Measurements from ENCODE around the gene TAF10.

GRCh38 chr11:6568191-6568918 is 43.7 kb downstream of the TAF10 start:
- no peak for TF ChIP-seq CTCF (IDR thresholded peaks at IDR 0.05)
- no peak for TF ChIP-seq POLR2A (IDR thresholded peaks at IDR 0.05)
